Effector memory CD4-positive, alpha-beta T cell (primary cell): Measurements from ENCODE around the gene PANX2.

Experiments
- DNase-seq, 3 donors: peaks; one replicate each; pipeline ENCODE4 v3.0.0-alpha.2; 2020
- H3K27ac ChIP-seq: 2 replicates; pipeline ENCODE4 v1.7.0; 2013; ENCODE audit warnings: mild to moderate bottlenecking, low read length, moderate library complexity; ENCODE audit not compliant: insufficient read depth, poor library complexity, severe bottlenecking
- H3K27me3 ChIP-seq: replicated peaks from 2 replicates; pipeline ENCODE4 v1.7.0; 2013; ENCODE audit warnings: mild to moderate bottlenecking, low read length; ENCODE audit not compliant: insufficient read depth, control insufficient read depth, poor library complexity, severe bottlenecking
- H3K36me3 ChIP-seq: 2 replicates; pipeline ENCODE4 v1.7.0; 2013; ENCODE audit warnings: mild to moderate bottlenecking, low read length, moderate library complexity; ENCODE audit not compliant: control insufficient read depth, insufficient read depth
- H3K4me1 ChIP-seq: 2 replicates; pipeline ENCODE4 v1.7.0; 2013; ENCODE audit warnings: low read length, mild to moderate bottlenecking; ENCODE audit not compliant: control insufficient read depth, insufficient read depth, poor library complexity, severe bottlenecking
- H3K4me3 ChIP-seq: 2 replicates; pipeline ENCODE4 v1.7.0; 2013; ENCODE audit warnings: low read length, low read depth, mild to moderate bottlenecking; ENCODE audit not compliant: insufficient read depth, poor library complexity, severe bottlenecking
- H3K9me3 ChIP-seq: 2 replicates; pipeline ENCODE4 v1.7.0; 2013; ENCODE audit warnings: mild to moderate bottlenecking, low read length, moderate library complexity; ENCODE audit not compliant: control insufficient read depth

The PANX2 gene

GRCh38 chr22:50221410-50222300, 51.1 kb downstream of the PANX2 start:
- Histone ChIP-seq H3K4me3 (no peak overlapping the region), H3K9me3 (no peaks in the 10 kb centered on the region), H3K4me1 (no peaks in the 10 kb centered on the region), H3K27ac (no peak overlapping the region), H3K36me3 (peaks cover 87% of the 10 kb centered on the region), H3K27me3 (no peaks in the 10 kb centered on the region)
- DNase-seq = no peak

GRCh38 chr22:50222508-50222907, 52.0 kb downstream of the PANX2 start:
- H3K9me3 ChIP-seq = no peaks in the 10 kb centered on the region
- no peak overlapping the region for H3K27ac ChIP-seq
- no peaks in the 10 kb centered on the region for H3K27me3 ChIP-seq
- peaks cover 78% of the 10 kb centered on the region for H3K36me3 ChIP-seq
- H3K4me3 ChIP-seq = no peak overlapping the region
- no peak for DNase-seq
- no peaks in the 10 kb centered on the region for H3K4me1 ChIP-seq

- no peak overlapping the region for H3K27ac ChIP-seq
- H3K4me1 ChIP-seq = no peaks in the 10 kb centered on the region
- no peaks in the 10 kb centered on the region for H3K9me3 ChIP-seq
- no peak overlapping the region for H3K4me3 ChIP-seq
- no peak for DNase-seq
- peaks cover 72% of the 10 kb centered on the region for H3K36me3 ChIP-seq
- H3K27me3 ChIP-seq = no peaks in the 10 kb centered on the region
Measured at GRCh38 chr22:50224071-50224470, 53.5 kb downstream of the PANX2 start.

- H3K36me3 ChIP-seq = peaks cover 70% of the 10 kb centered on the region
- H3K4me1 ChIP-seq = no peaks in the 10 kb centered on the region
- H3K4me3 ChIP-seq = no peak overlapping the region
- DNase-seq = no peak
- H3K27me3 ChIP-seq = no peaks in the 10 kb centered on the region
- H3K9me3 ChIP-seq = no peaks in the 10 kb centered on the region
- H3K27ac ChIP-seq = no peak overlapping the region
Measured at GRCh38 chr22:50225200-50225969, 54.9 kb downstream of the PANX2 start.

GRCh38 chr22:50226063-50226874, 55.7 kb downstream of the PANX2 start:
- Histone ChIP-seq H3K9me3 (no peaks in the 10 kb centered on the region), H3K27ac (no peak overlapping the region), H3K27me3 (no peaks in the 10 kb centered on the region), H3K36me3 (peaks cover 61% of the 10 kb centered on the region), H3K4me1 (no peaks in the 10 kb centered on the region), H3K4me3 (no peak overlapping the region)
- DNase-seq = no peak

- no peak overlapping the region for H3K27ac ChIP-seq
- peaks cover 56% of the 10 kb centered on the region for H3K36me3 ChIP-seq
- DNase-seq = no peak
- H3K9me3 ChIP-seq = no peaks in the 10 kb centered on the region
- H3K27me3 ChIP-seq = no peaks in the 10 kb centered on the region
- H3K4me1 ChIP-seq = no peaks in the 10 kb centered on the region
- no peak overlapping the region for H3K4me3 ChIP-seq
Measured at GRCh38 chr22:50226875-50227165, 56.3 kb downstream of the PANX2 start.

- DNase-seq = no peak
- H3K27ac ChIP-seq = no peak overlapping the region
- H3K9me3 ChIP-seq = no peaks in the 10 kb centered on the region
- peaks cover 48% of the 10 kb centered on the region for H3K36me3 ChIP-seq
- no peaks in the 10 kb centered on the region for H3K27me3 ChIP-seq
- no peaks in the 10 kb centered on the region for H3K4me1 ChIP-seq
- no peak overlapping the region for H3K4me3 ChIP-seq
Measured at GRCh38 chr22:50227579-50228215, 57.2 kb downstream of the PANX2 start.

GRCh38 chr22:50228366-50228765, 57.8 kb downstream of the PANX2 start:
- DNase-seq = no peak
- no peak overlapping the region for H3K4me3 ChIP-seq
- no peaks in the 10 kb centered on the region for H3K4me1 ChIP-seq
- H3K27me3 ChIP-seq = no peaks in the 10 kb centered on the region
- H3K36me3 ChIP-seq = peaks cover 46% of the 10 kb centered on the region
- no peak overlapping the region for H3K27ac ChIP-seq
- H3K9me3 ChIP-seq = no peaks in the 10 kb centered on the region

- peaks cover 37% of the 10 kb centered on the region for H3K36me3 ChIP-seq
- H3K27ac ChIP-seq = no peak overlapping the region
- H3K4me3 ChIP-seq = no peak overlapping the region
- H3K27me3 ChIP-seq = no peaks in the 10 kb centered on the region
- no peaks in the 10 kb centered on the region for H3K4me1 ChIP-seq
- H3K9me3 ChIP-seq = no peaks in the 10 kb centered on the region
- no peak for DNase-seq
Measured at GRCh38 chr22:50229370-50229769, 58.8 kb downstream of the PANX2 start.
